GM12878 (cell line): ENCODE results near the gene CPEB1.

Source experiments
- BCL11A ChIP-seq: IDR thresholded peaks from 2 replicates; pipeline ENCODE4 v1.6.1; 2011; ENCODE audit warnings: low read depth, low read length
- GABPA ChIP-seq: IDR thresholded peaks from 2 replicates; pipeline ENCODE4 v1.6.1; 2014; ENCODE audit warnings: antibody characterized with exemption, low read depth, mild to moderate bottlenecking, inconsistent platforms
- TF ChIP-seq, protein P1 (sequence below): IDR thresholded peaks from 2 replicates; pipeline ENCODE4 v1.6.1; 2012; ENCODE audit warnings: low read depth, low read length, improper control_type of control experiment
- TF ChIP-seq, protein P2 (sequence below), 3 experiments: IDR thresholded peaks in 2 of 3; conservative IDR thresholded peaks in 1 of 3; 2 replicates each; pipeline ENCODE4 v1.5.1; 2011; ENCODE audit warnings: low read depth in 3 of 3, low read length in 3 of 3, mild to moderate bottlenecking in 3 of 3, control low read depth in 2 of 3, moderate library complexity in 2 of 3, inconsistent platforms in 1 of 3, mixed read lengths in 1 of 3; ENCODE audit not compliant: control insufficient read depth in 2 of 3, insufficient read depth in 1 of 3; ENCODE audit errors: extremely low read depth in 1 of 3
- TF ChIP-seq, protein P3 (sequence below): fragments of 450-650 bp; IDR thresholded peaks from 2 replicates; pipeline ENCODE4 v1.6.1; 2014; ENCODE audit warnings: mild to moderate bottlenecking

DNA sequence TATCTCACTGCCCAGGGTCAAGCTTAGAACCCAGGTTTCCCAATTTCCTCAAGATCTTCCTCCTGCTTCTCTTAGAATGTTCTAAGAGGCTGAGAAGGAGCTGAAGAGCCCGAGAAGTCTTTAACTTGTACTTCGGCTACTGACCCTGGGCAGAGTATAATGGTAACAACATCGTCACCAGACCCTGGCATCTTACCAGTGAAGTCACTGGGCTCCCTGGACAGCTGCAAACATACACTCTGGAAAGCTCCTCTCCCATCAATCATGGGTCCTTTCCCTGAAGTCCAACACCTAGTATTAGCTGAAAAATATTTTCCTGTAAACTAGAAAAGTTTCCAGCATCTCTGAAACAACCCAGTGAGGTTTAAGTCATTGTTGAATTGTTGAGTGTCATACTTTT, 22.7 kb downstream of the CPEB1 start:
- TF ChIP-seq, protein P1, sequence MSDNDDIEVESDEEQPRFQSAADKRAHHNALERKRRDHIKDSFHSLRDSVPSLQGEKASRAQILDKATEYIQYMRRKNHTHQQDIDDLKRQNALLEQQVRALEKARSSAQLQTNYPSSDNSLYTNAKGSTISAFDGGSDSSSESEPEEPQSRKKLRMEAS = no peak
- TF ChIP-seq, protein P2, sequence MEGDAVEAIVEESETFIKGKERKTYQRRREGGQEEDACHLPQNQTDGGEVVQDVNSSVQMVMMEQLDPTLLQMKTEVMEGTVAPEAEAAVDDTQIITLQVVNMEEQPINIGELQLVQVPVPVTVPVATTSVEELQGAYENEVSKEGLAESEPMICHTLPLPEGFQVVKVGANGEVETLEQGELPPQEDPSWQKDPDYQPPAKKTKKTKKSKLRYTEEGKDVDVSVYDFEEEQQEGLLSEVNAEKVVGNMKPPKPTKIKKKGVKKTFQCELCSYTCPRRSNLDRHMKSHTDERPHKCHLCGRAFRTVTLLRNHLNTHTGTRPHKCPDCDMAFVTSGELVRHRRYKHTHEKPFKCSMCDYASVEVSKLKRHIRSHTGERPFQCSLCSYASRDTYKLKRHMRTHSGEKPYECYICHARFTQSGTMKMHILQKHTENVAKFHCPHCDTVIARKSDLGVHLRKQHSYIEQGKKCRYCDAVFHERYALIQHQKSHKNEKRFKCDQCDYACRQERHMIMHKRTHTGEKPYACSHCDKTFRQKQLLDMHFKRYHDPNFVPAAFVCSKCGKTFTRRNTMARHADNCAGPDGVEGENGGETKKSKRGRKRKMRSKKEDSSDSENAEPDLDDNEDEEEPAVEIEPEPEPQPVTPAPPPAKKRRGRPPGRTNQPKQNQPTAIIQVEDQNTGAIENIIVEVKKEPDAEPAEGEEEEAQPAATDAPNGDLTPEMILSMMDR (IDR thresholded peaks at IDR 0.05 in 2 of 3, conservative IDR thresholded peaks at IDR 0.05 in 1 of 3; ENCODE audit: control insufficient read depth in 2 of 3, extremely low read depth in 1 of 3, insufficient read depth in 1 of 3, low read depth in 3 of 3, low read length in 3 of 3) = no peak
- TF ChIP-seq BCL11A (no peak), GABPA (no peak)
- TF ChIP-seq, protein P3, sequence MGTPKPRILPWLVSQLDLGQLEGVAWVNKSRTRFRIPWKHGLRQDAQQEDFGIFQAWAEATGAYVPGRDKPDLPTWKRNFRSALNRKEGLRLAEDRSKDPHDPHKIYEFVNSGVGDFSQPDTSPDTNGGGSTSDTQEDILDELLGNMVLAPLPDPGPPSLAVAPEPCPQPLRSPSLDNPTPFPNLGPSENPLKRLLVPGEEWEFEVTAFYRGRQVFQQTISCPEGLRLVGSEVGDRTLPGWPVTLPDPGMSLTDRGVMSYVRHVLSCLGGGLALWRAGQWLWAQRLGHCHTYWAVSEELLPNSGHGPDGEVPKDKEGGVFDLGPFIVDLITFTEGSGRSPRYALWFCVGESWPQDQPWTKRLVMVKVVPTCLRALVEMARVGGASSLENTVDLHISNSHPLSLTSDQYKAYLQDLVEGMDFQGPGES = no peak
